Ascending aorta (tissue), 2 donors: Measurements from ENCODE around the gene SLC13A2. TPM values are rescaled to one million over a fixed set of nuclear protein-coding genes. Genes with fewer than 3 reads are reported as not detected.

Source experiments
- DNase-seq, 2 donors: peaks; one replicate each; pipeline ENCODE4 v3.0.0-alpha.2; 2019; ENCODE audit warnings: low spot score in 2 of 2
- H3K27ac ChIP-seq, 2 donors: fragments of 200-600 bp; sonication (generic); one replicate each; pipeline ENCODE4 v1.5.1; 2016 to 2017; ENCODE audit warnings: mild to moderate bottlenecking in 1 of 2
- H3K27me3 ChIP-seq: fragments of 200-600 bp; sonication (generic); one replicate; pipeline ENCODE4 v1.5.1; 2017
- H3K36me3 ChIP-seq, 2 donors: fragments of 200-600 bp; sonication (generic); one replicate each; pipeline ENCODE4 v1.5.1; 2016
- H3K4me1 ChIP-seq, 2 donors: fragments of 200-600 bp; sonication (generic); one replicate each; pipeline ENCODE4 v1.5.1; 2016 to 2017; ENCODE audit warnings: mild to moderate bottlenecking in 1 of 2
- H3K4me3 ChIP-seq, 2 donors: fragments of 200-600 bp; sonication (generic); one replicate each; pipeline ENCODE4 v1.5.1; 2016 to 2017; ENCODE audit warnings: mild to moderate bottlenecking in 1 of 2
- H3K9me3 ChIP-seq, 2 donors: fragments of 200-600 bp; sonication (generic); one replicate each; pipeline ENCODE4 v1.5.1; 2016
- CTCF ChIP-seq, 3 experiments: fragments of 200-600 bp in 2 of 3; fragments of 450-650 bp in 1 of 3; sonication (generic) in 2 of 3; IDR thresholded peaks; one replicate each; pipeline ENCODE4 v1.5.1; 2016 to 2019; ENCODE audit warnings: antibody characterized with exemption in 3 of 3, mild to moderate bottlenecking in 1 of 3, moderate library complexity in 1 of 3
- intact Hi-C: fragments of 100-400 bp; cut with DNase I; formaldehyde crosslinking; loops from one replicate; pipeline ENCODE4 v1.15.1; 2023
- total RNA-seq: library from RNA; depleted of rRNA; stranded (reverse); fragments of >200 nt; gene quantifications from one replicate; pipeline ENCODE4 v1.1.0, GENCODE V29; 2016

SLC13A2 gene
- total RNA-seq, 1 donor from 2014 or later = not detected

- intact Hi-C loops = no loop called here
- no peaks in the 10 kb centered on the region for H3K36me3 ChIP-seq
- no peaks in the 10 kb centered on the region for H3K9me3 ChIP-seq
- H3K4me1 ChIP-seq = no peaks in the 10 kb centered on the region
- TF ChIP-seq CTCF (IDR thresholded peaks at IDR 0.05) = no peak
- H3K27me3 ChIP-seq = no peaks in the 10 kb centered on the region
- H3K27ac ChIP-seq = no peak overlapping the region
- no peak overlapping the region for H3K4me3 ChIP-seq
- no peak for DNase-seq
Measured at GRCh38 chr17:28487881-28488532, 14.6 kb downstream of the SLC13A2 start.

GRCh38 chr17:28488533-28489276 lies 15.3 kb downstream of the SLC13A2 start:
- no peak for DNase-seq
- no peak overlapping the region for H3K27ac ChIP-seq
- H3K4me1 ChIP-seq = no peaks in the 10 kb centered on the region
- H3K4me3 ChIP-seq = no peak overlapping the region
- intact Hi-C loops = no loop called here
- no peaks in the 10 kb centered on the region for H3K36me3 ChIP-seq
- TF ChIP-seq CTCF (IDR thresholded peaks at IDR 0.05) = no peak
- no peaks in the 10 kb centered on the region for H3K9me3 ChIP-seq
- H3K27me3 ChIP-seq = no peaks in the 10 kb centered on the region

GRCh38 chr17:28491286-28491685 lies 17.8 kb downstream of the SLC13A2 start:
- TF ChIP-seq CTCF (IDR thresholded peaks at IDR 0.05) = no peak
- intact Hi-C loops = no loop called here
- no peak overlapping the region for H3K27ac ChIP-seq
- H3K27me3 ChIP-seq = no peaks in the 10 kb centered on the region
- no peaks in the 10 kb centered on the region for H3K9me3 ChIP-seq
- no peaks in the 10 kb centered on the region for H3K4me1 ChIP-seq
- no peak overlapping the region for H3K4me3 ChIP-seq
- H3K36me3 ChIP-seq = no peaks in the 10 kb centered on the region
- DNase-seq = no peak

GRCh38 chr17:28491860-28492259 lies 18.4 kb downstream of the SLC13A2 start:
- intact Hi-C loops = no loop called here
- Histone ChIP-seq H3K4me1 (no peaks in the 10 kb centered on the region), H3K27me3 (no peaks in the 10 kb centered on the region), H3K36me3 (no peaks in the 10 kb centered on the region), H3K9me3 (no peaks in the 10 kb centered on the region), H3K4me3 (no peak overlapping the region), H3K27ac (no peak overlapping the region)
- DNase-seq = no peak
- TF ChIP-seq CTCF (IDR thresholded peaks at IDR 0.05) = no peak

- H3K9me3 ChIP-seq = no peaks in the 10 kb centered on the region
- intact Hi-C loops = no loop called here
- H3K4me1 ChIP-seq = no peaks in the 10 kb centered on the region
- no peak overlapping the region for H3K4me3 ChIP-seq
- no peak overlapping the region for H3K27ac ChIP-seq
- no peak for TF ChIP-seq CTCF (IDR thresholded peaks at IDR 0.05)
- DNase-seq = no peak
- no peaks in the 10 kb centered on the region for H3K27me3 ChIP-seq
- no peaks in the 10 kb centered on the region for H3K36me3 ChIP-seq
Measured at GRCh38 chr17:28492352-28493310, 19.2 kb downstream of the SLC13A2 start.
